HG02610 (cell line): Measurements from ENCODE around the gene GRIK4.
"Not testable (repeated sequence)": the region's sequence is repeated elsewhere in the genome, so short reads cannot be mapped to it uniquely, and the experiment has no call there.

Experiments used
- ATAC-seq: cut with Tn5 transposase; IDR thresholded peaks from one replicate; pipeline ENCODE4 v1.9.1; 2021; ENCODE audit warnings: mild to moderate bottlenecking, moderate library complexity; ENCODE audit not compliant: unreplicated experiment

GRIK4 gene

GRCh38 chr11:120568572-120569307 is 57.2 kb downstream of the GRIK4 start:
- ATAC-seq: no peak

DNA sequence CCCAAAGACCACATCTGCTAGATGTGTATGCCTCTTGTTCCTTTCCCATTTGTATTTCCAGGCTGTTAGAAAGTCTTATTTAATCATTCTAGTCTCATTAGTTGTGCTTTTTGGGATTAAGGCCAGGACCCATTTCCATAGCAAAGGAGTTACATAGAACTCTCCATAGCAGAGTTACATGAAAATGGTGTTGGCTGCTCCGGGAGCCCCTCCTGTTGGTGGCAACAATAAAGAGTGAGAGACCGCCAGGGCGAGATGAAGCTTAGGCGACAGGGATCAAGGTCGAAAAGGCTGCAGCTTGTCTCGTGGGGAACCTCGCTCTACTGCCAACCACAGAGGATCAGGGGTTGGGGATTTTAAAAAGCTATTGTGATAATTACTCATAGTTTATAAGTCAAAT is 58.3 kb downstream of the GRIK4 start:
- ATAC-seq: no peak

GRCh38 chr11:120571476-120571875 is 59.9 kb downstream of the GRIK4 start:
- no peak for ATAC-seq

DNA sequence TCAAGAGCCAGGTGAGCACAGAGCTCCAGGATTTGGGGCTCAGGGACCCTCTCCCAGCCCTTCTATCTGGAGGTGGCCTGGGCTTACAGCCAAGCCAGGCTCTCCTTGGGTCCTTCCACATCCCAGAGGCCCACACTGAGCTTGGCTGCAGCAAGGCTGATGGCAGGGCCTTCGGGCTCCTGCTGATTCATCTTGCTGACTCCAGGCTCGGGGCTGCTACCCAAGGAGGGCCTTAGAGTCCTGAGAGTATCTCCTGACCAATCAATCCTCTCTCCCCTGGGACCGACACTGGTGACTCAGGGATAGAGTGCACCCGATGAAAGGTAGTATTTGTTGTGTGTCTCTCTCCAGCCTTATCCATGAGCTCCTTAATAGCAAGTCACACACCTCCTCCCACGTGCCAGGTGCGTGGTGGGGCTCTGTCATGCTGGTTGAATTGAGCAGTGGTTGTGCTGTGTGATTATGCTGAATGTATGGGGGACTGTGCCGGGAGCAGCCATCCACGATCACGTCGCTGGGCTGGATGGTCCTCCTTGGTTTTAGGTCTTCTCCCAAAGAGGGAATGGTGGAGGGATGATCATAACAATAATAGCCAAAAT is 62.3 kb downstream of the GRIK4 start:
- no peak for ATAC-seq

DNA sequence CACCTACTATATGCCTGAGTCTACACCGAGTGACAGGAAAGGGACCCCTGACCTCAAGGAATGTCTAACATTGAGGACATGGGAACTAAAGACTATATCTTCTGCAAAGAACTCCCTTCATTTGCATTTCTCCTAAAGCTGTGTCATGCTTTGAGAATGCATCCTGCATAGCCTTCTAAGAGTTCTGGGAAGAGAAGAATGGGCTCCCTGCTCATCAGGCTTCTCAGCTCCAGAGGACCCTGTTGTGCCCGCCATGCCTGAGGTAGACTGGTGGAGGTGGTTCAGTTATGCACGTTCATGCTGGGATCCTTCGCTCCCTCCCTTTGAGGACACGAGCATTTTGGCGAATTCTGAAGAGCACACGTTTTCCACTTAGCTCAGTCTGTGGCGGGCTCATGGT is 63.3 kb downstream of the GRIK4 start:
- ATAC-seq: no peak

GRCh38 chr11:120575461-120575860 is 63.9 kb downstream of the GRIK4 start:
- ATAC-seq: no peak

DNA sequence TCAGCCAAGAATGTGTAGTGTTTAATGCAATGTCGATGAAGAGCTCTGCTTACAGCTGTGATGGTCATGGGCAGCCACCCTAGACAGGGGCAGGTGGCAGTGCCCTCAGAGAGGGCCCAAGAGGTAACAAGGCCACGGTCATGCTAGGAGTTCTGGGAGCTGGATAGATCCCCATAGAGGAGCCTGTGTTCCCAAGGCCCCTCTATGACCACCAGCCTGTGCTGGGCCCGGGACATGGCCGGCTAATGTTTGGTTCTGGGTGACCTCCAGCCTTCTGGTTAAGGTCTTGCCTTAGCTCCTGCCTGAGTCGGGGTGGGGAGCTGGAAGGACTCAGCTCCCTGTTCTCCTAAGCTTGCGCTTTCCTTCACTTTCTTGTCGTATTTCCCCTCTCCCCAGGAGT is 65.1 kb downstream of the GRIK4 start:
- ATAC-seq: no peak

- no peak for ATAC-seq
These were observed 65.5 kb downstream of the GRIK4 start for GRCh38 chr11:120577041-120577440.

- ATAC-seq: no peak
These were observed 66.2 kb downstream of the GRIK4 start for GRCh38 chr11:120577624-120578363.

DNA sequence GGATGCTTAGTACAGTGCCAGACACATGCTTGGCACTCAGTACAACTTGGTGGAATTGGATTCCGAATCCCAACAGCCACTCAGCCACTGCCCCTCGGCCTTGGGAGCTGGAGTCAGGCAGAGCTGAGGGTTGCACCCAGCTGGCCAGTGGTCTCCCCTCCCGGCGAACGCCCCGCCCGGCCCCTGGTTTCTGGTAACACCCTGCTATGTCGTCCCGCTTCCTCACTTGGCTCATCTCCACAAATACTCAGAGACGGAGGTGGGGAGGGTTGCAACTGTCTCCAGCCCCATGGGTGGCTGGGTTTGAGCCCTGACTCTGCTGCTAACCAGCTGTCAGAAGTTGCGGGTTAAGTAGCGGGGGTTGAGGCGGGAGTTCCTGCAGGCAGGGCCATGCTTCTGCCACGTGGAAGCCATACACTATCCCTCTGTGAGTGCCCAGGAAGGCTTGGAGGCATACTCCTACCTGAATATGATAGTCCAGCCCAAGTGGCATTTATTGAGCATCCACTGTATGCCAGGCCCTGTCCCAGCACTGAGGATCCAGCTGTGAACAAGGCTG is 67.1 kb downstream of the GRIK4 start:
- ATAC-seq: no peak

DNA sequence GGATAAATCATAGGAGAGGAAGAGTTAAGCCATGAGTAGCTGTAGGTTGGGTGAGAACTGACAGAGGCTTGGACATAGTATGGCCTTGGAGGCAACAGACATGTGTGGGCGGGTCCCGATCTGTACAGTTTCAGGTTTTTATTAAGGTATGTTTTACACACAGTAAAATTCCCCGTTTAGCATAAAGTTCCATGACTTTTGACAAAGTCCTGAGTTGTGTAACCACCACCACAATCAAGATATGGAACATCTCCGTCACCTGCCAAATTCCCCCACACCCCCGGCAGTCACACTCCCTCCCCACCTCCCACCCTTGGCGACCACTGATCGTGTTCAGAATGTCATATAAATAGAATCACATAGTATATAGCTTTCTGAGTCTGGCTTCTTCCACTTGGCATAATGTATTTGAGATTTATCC is 68.1 kb downstream of the GRIK4 start:
- peak; percentile 60 for ATAC-seq

GRCh38 chr11:120581313-120581712 is 69.8 kb downstream of the GRIK4 start:
- ATAC-seq: no peak

- not testable (repeated sequence) for ATAC-seq
These were observed 71.0 kb downstream of the GRIK4 start for GRCh38 chr11:120582535-120582934.

- no peak for ATAC-seq
These were observed 74.5 kb downstream of the GRIK4 start for GRCh38 chr11:120586072-120586471.

DNA sequence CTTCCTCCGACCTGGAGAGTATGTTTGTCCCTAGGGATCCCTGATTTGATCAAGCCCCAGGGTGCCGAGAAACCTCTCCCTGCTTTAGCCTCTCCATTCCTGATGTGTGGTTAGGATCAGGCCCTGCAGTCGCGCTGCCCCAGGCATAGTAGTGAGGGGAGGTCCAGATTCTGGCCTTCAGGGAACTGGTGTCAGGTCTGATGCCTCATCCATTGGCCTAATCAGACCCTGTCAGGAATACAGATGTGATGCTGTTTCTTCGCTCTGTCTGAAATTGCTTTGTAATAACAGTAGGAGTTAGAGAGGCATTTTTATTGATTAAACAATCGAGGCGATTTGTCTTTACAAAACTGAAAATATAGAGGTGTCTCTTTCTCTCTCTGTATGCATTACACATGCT is 75.2 kb downstream of the GRIK4 start:
- no peak for ATAC-seq

DNA sequence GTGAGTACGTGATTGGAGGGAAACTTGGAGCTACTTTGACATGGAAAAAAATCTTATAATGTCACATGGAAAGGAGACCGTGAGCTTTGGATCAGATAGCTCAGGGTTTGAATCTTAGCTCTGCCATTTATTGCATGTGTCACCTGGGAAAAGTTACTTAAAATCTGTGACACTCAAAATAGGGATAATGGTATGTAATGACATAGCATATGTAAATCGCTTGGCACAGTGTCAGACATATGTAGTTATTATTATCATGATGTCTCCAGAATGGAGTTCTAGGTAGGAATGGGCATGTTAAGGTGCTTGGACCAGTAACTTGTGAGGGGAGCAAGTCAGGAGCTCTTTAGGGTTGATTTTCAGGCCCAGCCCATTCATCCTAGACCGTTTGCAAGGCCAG is 75.8 kb downstream of the GRIK4 start:
- no peak for ATAC-seq

GRCh38 chr11:120589376-120589775 is 77.8 kb downstream of the GRIK4 start:
- ATAC-seq: no peak

- ATAC-seq: no peak
These were observed 78.9 kb downstream of the GRIK4 start for GRCh38 chr11:120590472-120590871.

- ATAC-seq: no peak
These were observed 83.2 kb downstream of the GRIK4 start for GRCh38 chr11:120594746-120595145.

GRCh38 chr11:120595557-120595956 is 84.0 kb downstream of the GRIK4 start:
- no peak for ATAC-seq
